GM12801 (cell line): ENCODE results near the gene NID1.

Source experiments
- CTCF ChIP-seq: IDR thresholded peaks from one replicate; pipeline ENCODE4 v1.5.1; 2011; ENCODE audit warnings: control low read depth; ENCODE audit not compliant: insufficient read length; ENCODE audit errors: extremely low read depth

Gene NID1

GRCh38 chr1:235954306-235955283 lies 110.3 kb downstream of the NID1 start:
- no peak for TF ChIP-seq CTCF

- no peak for TF ChIP-seq CTCF
Measured at GRCh38 chr1:235953801-235954200, 111.1 kb downstream of the NID1 start.

- no peak for TF ChIP-seq CTCF
Measured at GRCh38 chr1:235952950-235953615, 111.8 kb downstream of the NID1 start.

- TF ChIP-seq CTCF, result no peak
Measured at GRCh38 chr1:235951661-235952060, 113.2 kb downstream of the NID1 start.

GRCh38 chr1:235950318-235950717 lies 114.6 kb downstream of the NID1 start:
- no peak for TF ChIP-seq CTCF

GRCh38 chr1:235948774-235949427 lies 116.0 kb downstream of the NID1 start:
- no peak for TF ChIP-seq CTCF

- no peak for TF ChIP-seq CTCF
Measured at GRCh38 chr1:235947989-235948388, 116.9 kb downstream of the NID1 start.
